Endothelial cell of umbilical vein (primary cell): ENCODE data around the gene IGF2R. TPM values are rescaled to one million over a fixed set of nuclear protein-coding genes. Genes with fewer than 3 reads are reported as not detected.

Source experiments
- BruUV-seq: library from RNA; stranded (reverse); fragments of 400-500 nt; replicated peaks from 2 replicates; lab custom pipeline; 2021; lab: Mats Ljungman, UMichigan
- CTCF ChIA-PET: fragments of 300-600, 350-600 bp; sonication (Branson Sonifier 250); formaldehyde crosslinking; loops from one replicate; lab custom pipeline; 2021; ENCODE audit warnings: antibody characterized with exemption, inconsistent platforms; lab: Charles Lee
- POLR2A ChIA-PET: fragments of 300-600, 350-600 bp; sonication (Branson Sonifier 250); formaldehyde crosslinking; loops from one replicate; lab custom pipeline; 2021; ENCODE audit warnings: antibody characterized with exemption, inconsistent platforms; lab: Charles Lee
- DNase-seq: peaks from one replicate; pipeline ENCODE4 v3.0.0-alpha.2; 2011; ENCODE audit warnings: low read depth, low spot score
- FAIRE-seq: peaks from 2 replicates; lab custom pipeline; 2011; peaks lifted over from hg19 to GRCh38; lab: Jason Lieb, UNC
- H2AFZ ChIP-seq: 2 replicates; pipeline ENCODE4 v1.6.0; 2012; ENCODE audit warnings: low read depth, low read length, control low read depth, inconsistent platforms
- H3K27ac ChIP-seq: 2 replicates; pipeline ENCODE4 v1.5.1; 2011; ENCODE audit warnings: low read depth, mild to moderate bottlenecking, control low read depth, low read length, moderate library complexity; ENCODE audit not compliant: insufficient read depth
- H3K27me3 ChIP-seq, 2 experiments: 2 replicates each; pipeline versions ENCODE4 v1.6.0 to v1.6.1; 2011; ENCODE audit warnings: low read length in 2 of 2, mixed read lengths in 1 of 2; ENCODE audit not compliant: control insufficient read depth in 2 of 2, insufficient read depth in 2 of 2
- H3K36me3 ChIP-seq, 2 experiments: 2 replicates in 1 of 2; 3 replicates in 1 of 2; pipeline ENCODE4 v1.5.1; 2011; ENCODE audit warnings: low read length in 2 of 2, mild to moderate bottlenecking in 1 of 2, moderate library complexity in 1 of 2; ENCODE audit not compliant: control insufficient read depth in 2 of 2, insufficient read depth in 2 of 2; ENCODE audit errors: extremely low read depth in 1 of 2
- H3K4me1 ChIP-seq: 3 replicates; pipeline ENCODE4 v1.5.1; 2011; ENCODE audit warnings: mild to moderate bottlenecking, low read length; ENCODE audit not compliant: control insufficient read depth, insufficient read depth; ENCODE audit errors: extremely low read depth
- H3K4me2 ChIP-seq: 2 replicates; pipeline ENCODE4 v1.6.1; 2011; ENCODE audit warnings: low read length, control low read depth, mixed read lengths; ENCODE audit not compliant: insufficient read depth
- H3K4me3 ChIP-seq, 3 experiments: fragments of 200-600 bp in 1 of 3; sonication (generic), shearing (Covaris generic) in 1 of 3; replicated peaks in 1 of 3; 2 replicates each; pipeline ENCODE4 v1.5.1; 2011 to 2016; ENCODE audit warnings: control low read depth in 3 of 3, low read length in 3 of 3, mild to moderate bottlenecking in 2 of 3, inconsistent platforms in 1 of 3, low read depth in 1 of 3, moderate library complexity in 1 of 3; ENCODE audit not compliant: insufficient read depth in 1 of 3
- H3K79me2 ChIP-seq: 2 replicates; pipeline ENCODE4 v1.6.0; 2012; ENCODE audit warnings: low read length, inconsistent platforms; ENCODE audit not compliant: control insufficient read depth, insufficient read depth
- H3K9ac ChIP-seq: replicated peaks from 2 replicates; pipeline ENCODE3; 2011; ENCODE audit warnings: low read length, control low read depth; ENCODE audit not compliant: insufficient read depth; ENCODE audit errors: extremely low read depth
- H3K9me1 ChIP-seq: replicated peaks from 3 replicates; pipeline ENCODE4 v1.6.0; 2011; ENCODE audit warnings: mild to moderate bottlenecking, low read length; ENCODE audit not compliant: control insufficient read depth, insufficient read depth; ENCODE audit errors: extremely low read depth
- H3K9me3 ChIP-seq: replicated peaks from 2 replicates; pipeline ENCODE4 v1.5.1; 2012; ENCODE audit warnings: low read length, inconsistent platforms; ENCODE audit not compliant: control insufficient read depth, insufficient read depth
- H4K20me1 ChIP-seq: replicated peaks from 2 replicates; pipeline ENCODE3; 2011; ENCODE audit warnings: mild to moderate bottlenecking, low read length; ENCODE audit not compliant: control insufficient read depth, insufficient read depth; ENCODE audit errors: extremely low read depth
- CTCF ChIP-seq, 2 donors: IDR thresholded peaks; 1 replicate in 1 of 2; 2 replicates in 1 of 2; pipeline ENCODE4 v1.5.1; 2011; ENCODE audit warnings: low read length in 2 of 2, mild to moderate bottlenecking in 2 of 2, moderate library complexity in 2 of 2, control low read depth in 1 of 2, inconsistent platforms in 1 of 2, low read depth in 1 of 2; ENCODE audit not compliant: insufficient read depth in 1 of 2; ENCODE audit errors: extremely low read depth in 1 of 2
- EZH2 ChIP-seq: IDR thresholded peaks from 2 replicates; pipeline ENCODE4 v1.6.1; 2012; ENCODE audit warnings: borderline replicate concordance, low read depth, mild to moderate bottlenecking, moderate library complexity, low read length, inconsistent platforms; ENCODE audit not compliant: severe bottlenecking
- FOS ChIP-seq: IDR thresholded peaks from 2 replicates; pipeline ENCODE4 v1.6.1; 2011; ENCODE audit warnings: mild to moderate bottlenecking, low read length, moderate library complexity, borderline replicate concordance; ENCODE audit not compliant: insufficient read depth
- GATA2 ChIP-seq: IDR thresholded peaks from 2 replicates; pipeline ENCODE4 v1.7.0; 2011; ENCODE audit warnings: low read depth, mild to moderate bottlenecking, moderate library complexity, mixed read lengths, low read length; ENCODE audit not compliant: insufficient read length, insufficient read depth
- JUN ChIP-seq: IDR thresholded peaks from 2 replicates; pipeline ENCODE4 v1.6.1; 2011; ENCODE audit warnings: borderline replicate concordance, low read depth; ENCODE audit not compliant: insufficient read length, insufficient read depth
- MAX ChIP-seq: IDR thresholded peaks from 2 replicates; pipeline ENCODE4 v1.6.1; 2011; ENCODE audit not compliant: insufficient read depth, insufficient read length
- MYC ChIP-seq: IDR thresholded peaks from one replicate; pipeline ENCODE4 v1.6.1; 2011; ENCODE audit warnings: mild to moderate bottlenecking, low read depth, low read length
- POLR2A ChIP-seq: IDR thresholded peaks from 2 replicates; pipeline ENCODE4 v1.6.1; 2012; ENCODE audit warnings: low read depth, mild to moderate bottlenecking, control low read depth, low read length
- POLR2AphosphoS5 ChIP-seq: IDR thresholded peaks from 2 replicates; pipeline ENCODE4 v1.6.1; 2012; ENCODE audit warnings: low read depth, mild to moderate bottlenecking, control low read depth, low read length, moderate library complexity; ENCODE audit not compliant: insufficient read depth
- dilution Hi-C: fragments of 300-500 bp; cut with MboI; formaldehyde crosslinking; loops from one replicate; pipeline ENCODE4 v1.15.0; 2019; ENCODE audit warnings: low sequenced_read_pairs; ENCODE audit not compliant: extremely low pct_ligation_motif_present
- intact Hi-C: fragments of 100-400 bp; cut with micrococcal nuclease; formaldehyde crosslinking; loops from one replicate; pipeline ENCODE4 v1.10.0; 2022
- polyA plus RNA-seq, 4 experiments: library from polyadenylated mRNA; depleted of rRNA in 3 of 4; stranded (reverse) in 3 of 4; unstranded in 1 of 4; fragments of >200 nt; gene quantifications; 2 replicates each; pipeline versions ENCODE4 v1.2.1 to v1.2.3, GENCODE V29; 2011 to 2012; ENCODE audit warnings: missing spikeins in 1 of 4
- total RNA-seq: library from RNA; stranded (reverse); gene quantifications from 2 replicates; pipeline ENCODE4 v1.2.3, GENCODE V29; 2021

The IGF2R gene
- total and polyA plus RNA-seq, 2 donors (not counting 3 experiments of a cell fraction or from before 2014, with no cell fraction given) = 16.3 to 60.2 TPM

GRCh38 chr6:160058603-160059215, 89.8 kb downstream of the IGF2R start:
- FAIRE-seq = no peak
- no peaks in the 10 kb centered on the region for H3K4me1 ChIP-seq
- BruUV-seq = no TSS peak
- no peaks in the 10 kb centered on the region for H3K79me2 ChIP-seq
- H3K27me3 ChIP-seq = no peaks in the 10 kb centered on the region
- ChIA-PET CTCF (no interaction called here), POLR2A (no interaction called here)
- intact Hi-C loops = no loop called here
- H3K9ac ChIP-seq = no peak overlapping the region
- no peak for DNase-seq
- TF ChIP-seq GATA2 = no peak
- TF ChIP-seq JUN = no peak
- no peak for TF ChIP-seq MAX
- TF ChIP-seq POLR2AphosphoS5 = no peak
- no peak for TF ChIP-seq FOS
- TF ChIP-seq EZH2 = no peak
- no peak for TF ChIP-seq POLR2A
- no peak for TF ChIP-seq CTCF (IDR thresholded peaks at IDR 0.05; ENCODE audit: extremely low read depth in 1 of 2, insufficient read depth in 1 of 2, low read depth in 1 of 2, low read length in 2 of 2)
- no peak for TF ChIP-seq MYC
- no peaks in the 10 kb centered on the region for H4K20me1 ChIP-seq
- H3K4me2 ChIP-seq = no peak overlapping the region
- no peaks in the 10 kb centered on the region for H3K9me1 ChIP-seq
- no peak overlapping the region for H3K4me3 ChIP-seq
- no peak overlapping the region for H3K27ac ChIP-seq
- H3K9me3 ChIP-seq = no peaks in the 10 kb centered on the region
- peaks cover 0 to 21% of the 10 kb centered on the region in 2 experiments for H3K36me3 ChIP-seq
- dilution Hi-C loops = no loop called here
- H2AFZ ChIP-seq = no peak overlapping the region
